Hypothalamus (tissue), 51 donors: ENCODE results near the gene CNIH3.
A peak's percentile ranks its signal among the peaks of the same experiment; 100 is the strongest.

ENCODE experiments used
- DNase-seq, 51 donors: peaks; one replicate each; lab custom pipeline; 2025; lab: John Stamatoyannopoulos, UW

The CNIH3 gene

DNA sequence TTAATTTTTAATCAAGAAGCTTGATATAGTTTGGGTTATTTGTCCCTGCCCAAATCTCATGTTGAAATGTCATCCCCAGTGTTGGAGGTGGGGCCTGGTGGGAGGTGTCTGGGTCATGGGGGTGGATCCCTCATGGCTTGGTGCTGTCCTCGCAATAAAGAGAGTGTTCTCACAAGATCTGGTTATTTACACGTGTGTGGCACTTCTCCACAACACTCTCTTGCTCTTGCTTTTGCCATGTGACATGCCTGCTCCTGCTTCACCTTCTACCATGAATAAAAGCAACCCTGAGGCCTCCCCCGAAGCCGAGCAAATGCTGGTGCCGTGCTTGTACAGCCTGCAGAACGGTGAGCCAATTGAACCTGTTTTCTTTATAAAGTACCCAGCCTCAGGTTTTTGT lies 2.6 kb upstream of the CNIH3 start:
- DNase-seq = no peak

DNA sequence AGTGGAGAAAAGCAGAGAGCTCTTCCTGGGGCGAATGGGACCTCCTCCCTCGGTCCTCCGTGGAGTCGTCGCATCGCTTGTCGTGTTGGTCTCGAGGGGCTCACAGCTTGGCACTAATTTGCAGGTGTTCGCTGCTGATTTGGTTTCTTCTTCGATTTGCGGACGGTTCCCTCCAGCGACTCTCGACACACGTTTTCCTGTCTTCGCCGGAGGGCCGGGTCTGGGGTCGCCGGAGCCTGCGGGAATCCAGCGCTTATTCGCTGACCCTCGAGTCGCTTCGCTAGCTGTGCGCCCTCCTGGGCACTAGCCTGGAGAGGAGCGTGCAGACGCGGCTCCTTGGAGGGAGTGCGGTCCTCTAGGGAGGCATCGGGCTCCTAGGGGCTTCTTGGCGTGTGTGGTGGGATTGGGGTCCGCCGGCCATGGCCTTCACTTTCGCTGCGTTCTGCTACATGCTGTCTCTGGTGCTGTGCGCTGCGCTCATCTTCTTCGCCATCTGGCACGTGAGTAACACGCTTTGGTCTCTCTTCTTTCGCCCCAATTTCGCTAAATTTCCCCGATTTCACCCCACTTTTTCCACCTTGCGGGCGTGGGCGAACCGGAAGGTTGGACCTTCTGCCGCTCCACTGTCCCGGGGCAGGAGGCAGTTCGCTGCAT lies 766 bp downstream of the CNIH3 start:
- no peak for DNase-seq

DNA sequence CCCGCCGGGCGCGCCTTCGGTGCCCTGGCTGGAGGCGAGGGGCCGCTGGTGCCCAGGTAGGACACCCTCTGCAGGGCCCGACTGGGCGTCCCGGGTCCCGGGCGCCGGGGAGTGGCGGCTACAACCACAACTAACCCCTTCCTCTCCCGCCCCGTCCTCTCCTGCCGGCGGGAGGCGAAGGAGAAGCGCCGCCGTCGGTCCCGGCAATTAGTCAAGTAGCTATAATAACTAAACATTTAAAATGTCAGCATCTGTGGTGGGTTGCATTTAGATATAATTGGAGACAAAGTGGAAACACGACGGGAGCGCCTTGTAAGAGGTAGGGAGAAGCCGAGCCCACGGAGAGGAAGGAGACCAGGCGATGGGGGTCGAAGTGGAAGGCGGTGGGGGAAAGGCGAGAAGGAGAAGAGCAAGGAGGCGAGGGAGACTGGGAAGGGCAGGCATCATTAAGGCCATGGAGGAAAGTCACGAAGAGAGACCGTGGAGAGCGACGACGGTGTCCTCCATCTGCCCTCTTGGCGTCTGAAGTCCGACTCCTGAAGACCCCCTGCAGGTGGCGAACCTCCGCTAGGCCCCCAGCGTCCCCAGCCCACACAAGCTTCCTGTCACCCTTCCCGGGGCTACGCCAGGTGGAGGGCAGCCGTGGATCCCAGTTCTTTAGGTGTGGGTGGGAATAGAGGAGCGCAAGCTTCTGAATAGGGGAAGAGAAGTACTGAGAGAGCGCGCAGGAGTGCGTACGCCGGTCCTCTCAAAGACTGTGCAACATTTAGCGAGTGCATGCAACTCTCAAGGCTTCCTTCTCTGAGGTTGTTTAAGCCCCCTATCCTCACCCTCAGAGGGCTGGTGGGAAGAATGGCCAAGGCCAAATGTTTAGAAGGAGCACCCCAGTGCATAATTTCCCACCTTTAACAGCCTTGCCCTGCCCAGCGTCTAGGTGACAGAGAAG lies 1.6 kb downstream of the CNIH3 start:
- no peak for DNase-seq

DNA sequence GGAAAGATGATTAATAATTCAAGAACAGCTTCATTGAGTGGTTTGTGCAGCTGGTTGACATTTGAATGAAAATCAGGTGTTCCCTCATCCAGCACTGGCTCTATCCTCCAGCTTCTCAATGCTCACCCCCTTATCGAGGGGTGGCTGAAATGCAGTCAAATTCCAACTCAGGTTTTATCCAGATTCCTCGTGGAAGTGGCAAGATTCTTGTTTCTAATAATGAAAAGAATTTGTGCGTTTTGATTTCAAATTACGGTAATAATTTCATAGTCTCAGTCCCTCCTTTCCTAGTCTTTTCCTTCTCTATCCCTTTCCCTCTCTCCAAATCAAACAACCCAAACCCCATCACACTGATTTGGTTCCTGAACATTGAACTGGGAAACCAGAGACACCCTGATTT lies 3.1 kb downstream of the CNIH3 start:
- no peak for DNase-seq

DNA sequence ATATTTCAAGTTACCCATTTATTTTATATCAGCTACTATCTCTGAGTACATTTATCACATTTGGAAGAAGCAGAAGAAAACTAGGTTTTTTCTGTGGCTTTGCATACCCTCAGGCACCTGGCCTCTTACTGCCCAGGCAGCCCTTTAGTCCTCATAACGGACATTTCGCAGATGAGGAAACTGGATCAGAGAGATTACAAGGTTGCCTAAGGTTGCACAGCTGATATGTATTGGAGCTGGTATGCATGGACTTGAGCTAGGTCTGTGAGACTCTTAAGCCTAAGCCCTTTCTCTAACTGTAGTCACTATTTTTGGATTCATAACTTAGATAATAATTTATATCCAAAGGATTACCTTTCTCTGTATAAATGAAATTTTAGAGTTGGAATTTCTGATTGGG lies 4.0 kb downstream of the CNIH3 start:
- no peak for DNase-seq

DNA sequence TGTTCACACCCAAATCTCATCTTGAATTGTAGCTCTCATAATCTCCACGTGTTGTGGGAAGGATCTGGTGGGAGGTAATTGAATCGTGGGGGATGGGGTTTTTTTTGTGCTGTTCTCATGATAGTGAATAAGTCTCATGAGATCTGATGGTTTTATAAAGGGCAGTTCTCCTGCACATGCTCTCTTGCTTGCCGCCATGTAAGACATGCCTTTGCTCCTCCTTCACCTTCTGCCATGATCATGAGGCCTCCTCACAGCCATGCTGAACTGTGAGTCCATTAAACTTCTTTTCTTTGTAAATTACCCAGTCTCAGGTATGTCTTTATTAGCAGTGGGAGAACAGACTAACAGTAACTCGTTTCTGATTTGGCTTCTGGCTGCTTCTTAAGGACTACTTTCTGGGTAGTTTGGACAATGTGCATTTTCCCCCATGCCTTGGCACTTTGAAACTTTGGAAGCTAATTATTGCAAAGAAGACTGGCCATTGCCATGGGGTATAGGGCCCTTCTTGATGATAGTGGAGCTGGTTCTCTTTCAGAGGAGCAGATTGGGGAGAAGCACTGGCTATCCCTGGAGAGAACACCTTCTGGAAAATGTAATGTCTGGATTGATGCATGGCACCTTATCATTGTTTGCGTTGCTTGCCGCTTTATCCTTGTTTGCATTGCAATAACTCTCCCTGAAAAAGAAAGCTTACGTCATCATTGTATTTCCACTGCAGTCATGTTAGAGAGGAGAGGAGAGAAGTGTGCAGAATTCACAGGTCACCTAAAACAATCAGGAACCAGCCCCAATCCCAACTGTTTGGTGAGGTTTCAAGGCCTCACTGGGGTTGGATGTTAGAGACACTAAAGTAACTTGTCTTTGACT lies 5.9 kb downstream of the CNIH3 start:
- no peak for DNase-seq

DNA sequence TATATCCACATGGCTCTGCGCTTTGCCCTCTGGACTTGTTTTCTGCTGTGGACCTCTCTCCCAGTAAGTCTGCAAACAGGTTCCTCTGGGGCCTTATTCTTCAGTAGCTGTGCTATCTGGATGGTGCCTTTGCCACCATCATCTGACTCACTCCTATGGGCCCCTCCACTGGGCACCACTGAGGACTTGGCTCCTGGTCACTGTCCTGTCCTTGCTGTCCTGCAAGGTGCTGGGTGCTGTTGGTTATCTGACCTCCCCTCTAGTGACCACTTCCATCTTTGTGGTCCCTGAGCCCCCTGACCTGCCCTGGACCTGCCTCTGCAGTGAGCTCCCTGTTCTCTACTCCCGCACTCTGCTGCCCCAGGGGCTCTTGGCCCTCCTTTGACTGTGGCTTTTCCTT lies 6.7 kb downstream of the CNIH3 start:
- no peak for DNase-seq

DNA sequence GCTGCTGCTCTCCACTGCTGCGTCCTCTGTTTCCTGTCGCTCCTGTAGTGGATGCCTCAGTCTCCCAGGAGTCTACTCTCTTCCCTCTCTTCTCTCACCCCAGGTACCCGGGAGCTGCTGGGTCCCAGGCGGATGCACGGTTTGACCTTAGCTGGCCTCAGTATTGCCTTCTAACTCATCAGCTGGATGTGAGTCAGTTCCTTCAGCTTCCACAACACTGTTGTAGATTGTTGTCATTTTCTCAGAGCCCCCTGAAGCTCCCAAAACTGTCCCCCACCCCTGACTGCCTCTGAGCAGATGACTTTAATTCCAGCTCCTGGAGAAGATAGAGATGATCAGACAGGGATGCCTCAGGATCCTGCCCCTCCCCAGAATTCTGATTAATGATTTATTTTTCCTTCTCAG lies 7.2 kb downstream of the CNIH3 start:
- no peak for DNase-seq

DNA sequence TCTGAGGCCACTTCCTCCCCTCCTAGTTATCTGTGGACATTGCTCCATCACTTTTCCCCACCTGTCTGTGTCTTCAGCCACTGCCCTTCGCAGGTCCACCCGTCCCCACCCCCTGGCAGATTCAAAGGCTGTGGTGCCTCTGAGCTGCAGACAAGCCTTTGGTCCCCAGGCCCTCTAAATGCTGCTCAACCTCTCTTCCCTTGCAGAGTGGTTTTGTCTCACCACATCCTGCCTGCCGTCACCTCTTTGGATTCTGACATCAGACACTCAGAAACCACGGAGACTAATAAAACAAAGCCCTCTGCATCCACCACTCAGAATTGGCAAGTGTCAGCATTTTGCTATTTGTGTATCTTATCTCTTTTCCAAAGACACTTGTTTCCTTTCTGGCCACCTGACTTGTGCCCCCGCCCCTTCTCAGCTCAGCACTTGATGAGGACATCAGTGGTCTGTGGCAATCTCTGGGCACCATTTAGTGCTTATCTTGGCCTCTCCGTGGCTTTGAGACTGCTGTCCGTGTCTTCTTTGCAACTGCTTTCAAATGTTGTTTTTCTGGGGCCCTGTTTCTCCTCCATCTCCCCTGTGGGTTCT lies 7.7 kb downstream of the CNIH3 start:
- DNase-seq = no peak

DNA sequence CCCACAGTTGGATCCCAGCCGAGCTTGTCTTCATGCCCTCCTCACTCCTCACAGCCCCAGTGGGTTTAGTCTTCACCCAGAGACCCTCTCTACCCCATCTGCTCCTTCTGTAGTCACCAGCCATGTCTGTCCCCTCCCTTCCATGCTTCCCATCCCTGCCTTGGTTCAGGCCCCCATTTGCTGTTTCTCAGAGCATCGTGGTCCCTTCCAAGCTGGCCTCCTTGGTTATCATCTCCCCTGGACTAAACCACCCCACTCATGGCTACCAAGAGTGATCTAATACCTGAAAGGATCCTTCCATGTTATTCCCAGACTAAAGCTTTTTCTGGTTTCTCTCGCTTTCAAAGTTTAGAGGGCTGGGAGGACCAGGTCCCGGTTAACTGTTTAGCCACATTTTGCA lies 8.3 kb downstream of the CNIH3 start:
- DNase-seq = no peak

DNA sequence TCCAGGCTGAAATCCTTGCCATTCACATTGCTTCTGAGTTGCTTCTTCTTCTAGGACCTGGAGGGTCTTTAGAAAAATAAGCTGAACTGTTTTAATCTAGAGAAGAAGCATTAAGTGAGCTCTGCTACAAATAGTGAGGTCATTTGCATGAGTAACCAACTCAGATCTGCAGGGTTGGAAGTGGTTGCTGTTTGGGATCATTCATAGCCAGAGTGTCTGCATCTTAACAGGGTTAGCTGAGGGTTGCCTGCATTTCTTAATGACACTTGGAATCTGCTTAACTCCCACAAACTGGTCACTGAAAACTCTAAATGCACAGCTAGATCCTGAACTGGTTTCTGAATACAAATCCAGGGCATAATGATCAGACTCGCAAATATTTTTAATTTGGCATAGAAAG lies 9.9 kb downstream of the CNIH3 start:
- DNase-seq = no peak

DNA sequence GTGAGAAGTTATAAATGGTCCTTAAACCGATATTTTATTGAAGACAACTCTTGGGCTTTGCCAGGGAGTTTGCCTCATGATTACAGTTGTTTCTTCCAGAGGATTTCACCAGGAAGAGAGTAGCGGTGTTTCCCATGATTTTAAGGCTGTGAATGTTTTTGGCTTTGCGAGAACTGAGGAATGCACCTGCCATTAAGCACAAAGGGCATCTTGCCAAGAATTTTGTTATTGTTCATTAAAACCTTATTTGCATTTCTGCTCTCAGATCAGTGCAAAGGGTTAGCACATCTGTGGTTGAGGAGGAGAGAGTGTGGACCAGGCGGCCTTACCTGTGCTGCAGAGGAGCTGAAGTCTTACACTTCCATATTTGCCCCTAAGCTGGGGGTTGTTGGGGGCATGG lies 13.8 kb downstream of the CNIH3 start:
- DNase-seq = no peak

DNA sequence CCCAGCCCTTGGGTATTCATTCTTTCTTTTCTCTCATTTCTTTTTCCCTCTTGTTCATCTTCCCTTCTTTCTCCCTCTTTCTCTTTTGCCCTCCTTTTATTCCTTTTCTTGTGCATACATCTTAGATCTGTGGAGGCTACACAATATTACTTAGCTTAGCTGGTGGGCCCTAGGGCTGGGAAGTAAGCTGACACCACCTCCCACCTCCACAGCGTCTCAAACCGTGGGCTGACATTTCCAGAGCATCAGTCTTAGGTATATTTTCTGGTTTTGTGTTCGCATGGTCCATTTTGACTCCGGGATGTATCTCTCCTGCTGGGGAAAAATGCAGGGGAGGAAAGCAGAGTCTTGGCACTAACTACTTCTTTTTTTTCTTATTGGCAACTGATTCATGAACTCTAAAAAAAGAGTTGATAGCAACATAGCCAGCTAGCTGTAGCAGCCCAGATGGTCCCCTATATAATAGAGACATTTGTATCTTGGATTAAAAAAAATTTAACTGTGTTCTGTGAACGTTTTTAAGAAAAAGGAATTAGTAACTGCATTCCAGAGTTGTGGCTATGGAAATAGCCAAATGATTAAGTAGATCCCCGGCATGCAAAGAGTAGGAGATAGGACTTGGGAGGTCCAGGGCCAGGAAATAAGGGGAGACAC lies 15.5 kb downstream of the CNIH3 start:
- DNase-seq = no peak

DNA sequence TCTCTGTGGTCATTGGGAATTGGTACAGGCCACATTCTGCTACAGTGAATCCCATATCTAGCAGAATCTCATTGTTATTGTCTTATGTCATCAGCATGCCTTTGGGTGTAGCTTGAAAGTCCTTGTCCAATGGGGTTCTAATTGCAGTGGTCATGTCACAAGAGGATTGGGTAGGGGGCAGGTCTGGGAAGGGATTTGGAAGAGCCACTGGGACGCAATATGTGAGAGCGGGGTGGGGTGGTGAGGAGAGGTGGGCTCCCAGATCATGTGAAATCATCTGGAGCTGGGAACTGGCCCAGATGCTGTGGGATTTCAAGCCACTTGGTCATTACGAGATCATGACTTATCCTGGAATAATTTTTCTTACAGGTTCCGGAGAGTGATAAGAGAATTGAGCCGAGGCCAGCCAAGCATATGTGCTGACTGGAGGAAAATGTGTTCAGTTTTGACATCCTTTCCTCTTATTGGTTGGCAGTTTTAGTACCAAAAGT lies 16.3 kb downstream of the CNIH3 start:
- no peak for DNase-seq

DNA sequence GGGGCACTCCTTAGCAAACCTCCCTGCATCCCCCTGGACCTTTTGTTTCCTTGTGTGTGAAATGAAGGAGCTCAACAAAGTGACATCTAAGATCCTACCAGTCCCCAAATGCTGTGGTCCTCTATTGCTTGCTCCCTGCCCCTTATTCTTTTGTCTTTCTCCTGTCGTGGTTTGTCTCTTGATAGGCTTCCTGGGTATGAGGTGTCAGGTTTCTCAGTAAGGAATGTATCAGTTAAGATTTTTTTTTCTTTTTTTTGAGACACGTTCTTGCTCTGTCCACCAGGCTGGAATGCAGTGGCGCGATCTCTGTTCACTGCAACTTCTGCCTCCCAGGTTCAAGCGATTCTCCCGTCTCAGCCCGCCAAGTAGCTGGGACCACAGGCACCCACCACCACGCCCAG lies 16.8 kb downstream of the CNIH3 start:
- no peak for DNase-seq

DNA sequence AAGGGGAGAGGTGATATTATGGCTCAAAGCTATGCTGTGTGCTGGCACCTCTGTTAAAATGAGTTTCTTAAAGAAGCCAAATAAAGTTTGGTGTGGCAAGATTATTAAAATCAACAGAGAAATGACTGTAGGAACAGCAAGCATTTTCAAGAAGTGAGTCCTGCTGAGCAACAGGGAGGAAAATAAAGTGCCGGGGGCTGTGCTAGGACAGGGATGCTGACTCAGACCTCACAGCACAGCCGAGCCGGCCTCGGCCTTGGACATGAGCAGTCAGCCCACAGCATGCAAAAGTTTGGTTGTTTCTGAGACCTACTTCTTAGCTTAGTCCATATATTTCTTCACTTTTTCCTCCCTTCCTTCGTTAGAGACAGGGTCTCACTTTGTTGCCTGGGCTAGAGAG lies 19.2 kb downstream of the CNIH3 start:
- peak in 1 of 51 donors; percentile 15 for DNase-seq

DNA sequence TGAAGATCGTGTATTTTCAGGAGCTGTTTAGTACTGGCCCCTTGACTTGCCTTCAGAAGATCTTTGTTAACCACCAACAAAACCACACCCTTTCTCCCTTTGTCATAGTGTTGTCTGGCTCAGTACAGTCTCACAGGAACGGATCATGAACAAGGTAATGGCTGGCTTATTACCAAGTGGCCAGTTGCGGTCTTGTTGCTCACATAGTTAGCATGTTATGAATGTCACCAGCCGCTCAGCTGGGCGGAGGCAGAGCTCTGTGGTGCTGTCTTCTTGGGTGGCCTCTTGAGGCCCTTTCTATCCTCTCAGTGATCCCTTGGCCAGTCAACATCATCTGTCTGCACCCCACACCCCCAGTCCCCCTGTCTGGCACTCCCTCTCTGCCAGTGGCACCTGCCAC lies 21.4 kb downstream of the CNIH3 start:
- DNase-seq = no peak

DNA sequence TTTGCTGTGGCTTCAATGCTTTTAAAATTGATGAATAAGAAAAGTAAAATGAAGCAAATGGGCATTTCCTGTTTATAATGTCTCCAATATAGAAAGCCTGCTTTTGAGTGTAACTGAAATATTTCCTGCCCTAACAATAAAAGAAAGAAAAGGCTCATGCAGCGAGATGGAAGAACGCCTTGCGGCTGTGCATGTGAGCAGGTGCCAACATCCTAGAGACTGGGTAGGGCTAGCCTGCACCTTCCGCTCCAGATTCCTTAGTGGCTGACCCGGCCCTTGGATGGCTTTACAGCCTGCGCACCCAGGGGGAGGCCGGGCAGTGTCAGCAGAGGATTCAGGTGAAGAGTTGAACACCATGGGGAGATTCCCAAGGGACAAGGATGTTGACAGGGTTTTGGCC lies 21.8 kb downstream of the CNIH3 start:
- no peak for DNase-seq

DNA sequence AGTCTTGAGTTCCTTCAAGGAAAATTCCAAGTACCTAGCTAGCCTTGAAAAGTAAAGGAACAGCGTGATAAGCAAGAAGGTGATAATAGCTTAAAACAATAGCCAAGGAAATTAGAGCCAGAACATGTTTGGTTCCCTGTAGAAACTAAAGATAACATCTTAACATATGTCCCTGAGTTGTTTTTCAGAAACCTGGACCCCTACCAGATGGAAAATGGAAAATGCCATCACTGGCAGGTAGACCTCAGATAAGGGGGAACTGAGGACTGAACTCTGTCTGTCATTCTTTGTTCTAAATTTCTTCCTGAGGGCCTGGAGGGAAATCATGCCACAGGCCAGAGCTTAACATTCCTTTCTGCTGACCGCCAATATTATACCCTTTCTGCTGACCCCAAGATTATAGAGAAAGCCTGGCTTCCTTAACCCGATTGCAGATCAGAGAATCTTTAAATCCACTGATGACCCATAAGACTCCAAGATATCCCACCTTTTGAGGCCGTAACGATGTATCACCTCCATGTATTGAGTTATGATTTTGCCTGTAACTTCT lies 23.4 kb downstream of the CNIH3 start:
- no peak for DNase-seq

DNA sequence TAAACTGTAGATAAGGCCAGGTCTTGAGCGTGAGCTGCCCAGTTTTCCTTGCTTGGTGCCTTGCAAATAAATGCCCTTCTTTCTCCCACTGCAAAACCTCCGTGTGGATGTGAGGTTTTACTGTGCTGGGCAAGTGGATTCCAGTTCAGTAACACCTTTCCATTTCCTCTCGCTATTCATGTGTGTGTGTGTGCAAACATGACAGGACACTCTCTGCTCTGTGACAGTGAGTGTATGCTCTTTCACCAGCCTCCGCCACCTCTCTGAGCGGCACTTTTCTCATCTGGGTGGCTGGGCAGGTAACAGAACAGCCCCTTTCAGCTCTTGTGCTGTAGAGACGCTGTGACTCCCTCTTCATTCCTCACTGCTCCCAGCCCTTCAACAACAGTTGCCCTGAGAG lies 23.9 kb downstream of the CNIH3 start:
- no peak for DNase-seq
